Gastrocnemius medialis (tissue), 4 donors: ENCODE data around the gene RERE.

Experiments used
- POLR2A ChIP-seq, 2 donors: fragments of 450-650 bp; IDR thresholded peaks; one replicate each; pipeline ENCODE4 v1.6.1; 2017; ENCODE audit warnings: antibody characterized with exemption in 2 of 2, mild to moderate bottlenecking in 2 of 2, moderate library complexity in 2 of 2
- TF ChIP-seq, protein P1 (sequence below), 5 experiments: fragments of 450-650 bp in 3 of 5; fragments of 200-600 bp in 2 of 5; sonication (generic) in 2 of 5; IDR thresholded peaks in 4 of 5; conservative IDR thresholded peaks in 1 of 5; 1 replicate in 4 of 5; 2 replicates in 1 of 5; pipeline ENCODE4 v1.5.1; 2016 to 2019; ENCODE audit warnings: antibody characterized with exemption in 5 of 5, mild to moderate bottlenecking in 3 of 5, moderate library complexity in 3 of 5

DNA sequence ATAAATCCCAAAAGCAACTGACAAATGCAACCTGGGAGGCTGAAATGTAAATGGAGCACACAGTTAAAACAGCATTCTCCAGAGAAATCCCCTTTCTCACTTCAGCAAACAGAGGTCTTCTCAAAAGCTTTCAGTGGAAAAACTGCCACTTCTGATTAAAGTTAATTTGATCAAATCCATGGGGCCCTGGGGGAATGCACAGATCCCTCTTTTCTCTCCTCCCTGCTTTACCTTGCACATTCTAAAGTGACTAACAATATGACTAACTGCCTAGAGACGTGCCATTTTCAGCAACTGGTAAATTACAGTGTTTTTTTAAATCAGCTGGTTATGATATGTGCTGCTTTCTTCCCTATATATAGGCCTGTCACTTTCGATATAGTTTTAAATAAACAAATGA lies 142.5 kb downstream of the RERE start:
- TF ChIP-seq, protein P1, sequence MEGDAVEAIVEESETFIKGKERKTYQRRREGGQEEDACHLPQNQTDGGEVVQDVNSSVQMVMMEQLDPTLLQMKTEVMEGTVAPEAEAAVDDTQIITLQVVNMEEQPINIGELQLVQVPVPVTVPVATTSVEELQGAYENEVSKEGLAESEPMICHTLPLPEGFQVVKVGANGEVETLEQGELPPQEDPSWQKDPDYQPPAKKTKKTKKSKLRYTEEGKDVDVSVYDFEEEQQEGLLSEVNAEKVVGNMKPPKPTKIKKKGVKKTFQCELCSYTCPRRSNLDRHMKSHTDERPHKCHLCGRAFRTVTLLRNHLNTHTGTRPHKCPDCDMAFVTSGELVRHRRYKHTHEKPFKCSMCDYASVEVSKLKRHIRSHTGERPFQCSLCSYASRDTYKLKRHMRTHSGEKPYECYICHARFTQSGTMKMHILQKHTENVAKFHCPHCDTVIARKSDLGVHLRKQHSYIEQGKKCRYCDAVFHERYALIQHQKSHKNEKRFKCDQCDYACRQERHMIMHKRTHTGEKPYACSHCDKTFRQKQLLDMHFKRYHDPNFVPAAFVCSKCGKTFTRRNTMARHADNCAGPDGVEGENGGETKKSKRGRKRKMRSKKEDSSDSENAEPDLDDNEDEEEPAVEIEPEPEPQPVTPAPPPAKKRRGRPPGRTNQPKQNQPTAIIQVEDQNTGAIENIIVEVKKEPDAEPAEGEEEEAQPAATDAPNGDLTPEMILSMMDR (IDR thresholded peaks at IDR 0.05 in 4 of 5, conservative IDR thresholded peaks at IDR 0.05 in 1 of 5) = no peak
- TF ChIP-seq POLR2A (IDR thresholded peaks at IDR 0.05) = no peak
